Measurements from ENCODE around the gene GOLGA6L1. TPM values are rescaled to one million over a fixed set of nuclear protein-coding genes. Genes with fewer than 3 reads are reported as not detected.

The GOLGA6L1 gene, protein sequence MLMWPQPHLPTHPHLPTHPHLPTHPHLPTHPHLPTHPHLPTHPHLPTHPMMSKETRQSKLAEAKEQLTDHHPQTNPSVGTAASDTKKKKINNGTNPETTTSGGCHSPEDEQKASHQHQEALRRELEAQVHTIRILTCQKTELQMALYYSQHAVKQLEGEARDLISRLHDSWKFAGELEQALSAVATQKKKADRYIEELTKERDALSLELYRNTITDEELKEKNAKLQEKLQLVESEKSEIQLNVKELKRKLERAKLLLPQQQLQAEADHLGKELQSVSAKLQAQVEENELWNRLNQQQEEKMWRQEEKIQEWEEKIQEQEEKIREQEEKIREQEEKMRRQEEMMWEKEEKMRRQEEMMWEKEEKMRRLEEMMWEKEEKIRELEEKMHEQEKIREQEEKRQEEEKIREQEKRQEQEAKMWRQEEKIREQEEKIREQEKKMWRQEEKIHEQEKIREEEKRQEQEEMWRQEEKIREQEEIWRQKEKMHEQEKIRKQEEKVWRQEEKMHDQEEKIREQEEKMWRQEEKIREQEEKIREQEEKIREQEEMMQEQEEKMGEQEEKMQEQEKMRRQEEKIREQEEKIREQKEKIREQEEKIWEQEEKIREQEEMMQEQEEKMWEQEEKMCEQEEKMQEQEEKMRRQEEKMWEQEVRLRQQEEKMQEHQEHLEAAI
- total RNA-seq, result not detected in 2 replicates

DNA sequence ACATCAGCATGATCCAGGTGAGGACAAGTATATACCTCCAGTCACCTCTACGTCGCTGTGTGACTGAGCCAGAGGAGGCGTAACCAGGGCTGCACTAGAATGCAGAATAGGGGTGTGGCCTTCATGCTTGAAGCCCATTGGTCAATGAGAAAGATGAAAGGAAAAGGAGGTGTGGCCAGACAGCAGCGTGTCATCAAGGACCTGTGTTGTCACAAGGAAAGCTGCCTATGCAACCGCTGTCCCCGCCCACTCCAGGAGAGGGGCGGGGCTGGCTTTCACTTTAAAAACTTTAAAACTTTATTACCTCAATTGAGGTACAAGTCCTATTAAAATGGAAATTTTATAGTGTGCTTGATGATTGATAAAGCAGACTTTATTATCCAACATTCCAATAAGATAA lies at the start of gene GOLGA6L1:
GOLGA6L1 (minus strand) TSS at position 101 of the 400 bp plus-strand sequence; CDS start at position 10, 91 bp downstream.

Other genes with a start within 250 kb of the GOLGA6L1 start
- gene CYFIP1, start 156.5 kb downstream of the GOLGA6L1 start, total RNA-seq, result 96.5 and 112 TPM in 2 replicates
- 8.6 and 14.9 TPM in 2 replicates for gene TUBGCP5, start 97.3 kb downstream of the GOLGA6L1 start, total RNA-seq
- gene GOLGA6L26, start 197.4 kb upstream of the GOLGA6L1 start, total RNA-seq, result not detected in 2 replicates
- gene GOLGA8S, start 217.9 kb upstream of the GOLGA6L1 start, total RNA-seq, result not detected in 2 replicates

Data from hair follicular keratinocyte (primary cell).